ENCODE data around the gene ATG2A. TPM values are rescaled to one million over a fixed set of nuclear protein-coding genes. Genes with fewer than 3 reads are reported as not detected.
"Not testable (repeated sequence)": the region's sequence is repeated elsewhere in the genome, so short reads cannot be mapped to it uniquely, and the experiment has no call there.

Gene ATG2A
- polyA plus RNA-seq, 4 donors, result 12.9 to 26.0 (median 15.6) TPM

GRCh38 chr11:64857485-64857884 lies 59.5 kb downstream of the ATG2A start:
- no peak for DNase-seq (ENCODE audit: low read depth in 4 of 4, low spot score in 3 of 4)

GRCh38 chr11:64856382-64857227 lies 60.4 kb downstream of the ATG2A start:
- no peak for DNase-seq (ENCODE audit: low read depth in 4 of 4, low spot score in 3 of 4)

GRCh38 chr11:64855596-64856304 lies 61.3 kb downstream of the ATG2A start:
- no peak for DNase-seq (ENCODE audit: low read depth in 4 of 4, low spot score in 3 of 4)

GRCh38 chr11:64854534-64855502 lies 62.2 kb downstream of the ATG2A start:
- no peak for DNase-seq (ENCODE audit: low read depth in 4 of 4, low spot score in 3 of 4)

- no peak for DNase-seq (ENCODE audit: low read depth in 4 of 4, low spot score in 3 of 4)
These were observed 62.9 kb downstream of the ATG2A start for GRCh38 chr11:64854157-64854533.

GRCh38 chr11:64853709-64854108 lies 63.3 kb downstream of the ATG2A start:
- DNase-seq (ENCODE audit: low read depth in 4 of 4, low spot score in 3 of 4), result no peak

GRCh38 chr11:64852804-64853509 lies 64.1 kb downstream of the ATG2A start:
- no peak for DNase-seq (ENCODE audit: low read depth in 4 of 4, low spot score in 3 of 4)

- DNase-seq (ENCODE audit: low read depth in 4 of 4, low spot score in 3 of 4), result no peak
These were observed 65.1 kb downstream of the ATG2A start for GRCh38 chr11:64851831-64852351.

GRCh38 chr11:64850979-64851567 lies 65.9 kb downstream of the ATG2A start:
- no peak for DNase-seq (ENCODE audit: low read depth in 4 of 4, low spot score in 3 of 4)

GRCh38 chr11:64849598-64850356 lies 67.2 kb downstream of the ATG2A start:
- DNase-seq (ENCODE audit: low read depth in 4 of 4, low spot score in 3 of 4), result no peak

GRCh38 chr11:64848826-64849597 lies 68.0 kb downstream of the ATG2A start:
- no peak for DNase-seq (ENCODE audit: low read depth in 4 of 4, low spot score in 3 of 4)

- DNase-seq (ENCODE audit: low read depth in 4 of 4, low spot score in 3 of 4), result no peak
These were observed 68.7 kb downstream of the ATG2A start for GRCh38 chr11:64848214-64848825.

GRCh38 chr11:64846998-64847666 lies 69.9 kb downstream of the ATG2A start:
- DNase-seq (ENCODE audit: low read depth in 4 of 4, low spot score in 3 of 4), result peak; percentile 68 to 80 (median 78)

GRCh38 chr11:64845776-64846129 lies 71.3 kb downstream of the ATG2A start:
- DNase-seq (ENCODE audit: low read depth in 4 of 4, low spot score in 3 of 4), result not testable (repeated sequence)

- no peak for DNase-seq (ENCODE audit: low read depth in 4 of 4, low spot score in 3 of 4)
These were observed 71.8 kb downstream of the ATG2A start for GRCh38 chr11:64845129-64845775.

Measured in left renal pelvis (tissue), 4 donors.